Stimulated activated memory B cell treated with anti-CD40 and anti-IgM and Interleukin-4, amounts not matched to agents 10 μg/mL and 1 μg/mL and 100 μg/mL, for 72 hours (primary cell): ENCODE data around the gene DNM3.

ENCODE experiments used
- ATAC-seq: fragments of 150-1000 bp; cut with Tn5 transposase; 2 replicates; pipeline ENCODE4 v1.10.0; 2021
- H3K27ac Mint-ChIP-seq: one replicate; pipeline ENCODE4 v1.8.0; 2022; ENCODE audit warnings: mild to moderate bottlenecking, mixed read lengths
- H3K27me3 Mint-ChIP-seq: one replicate; pipeline ENCODE4 v1.8.0; 2022; ENCODE audit warnings: mixed read lengths
- H3K36me3 Mint-ChIP-seq: one replicate; pipeline ENCODE4 v1.8.0; 2022; ENCODE audit warnings: mixed read lengths
- H3K4me1 Mint-ChIP-seq: one replicate; pipeline ENCODE4 v1.8.0; 2022; ENCODE audit warnings: mixed read lengths
- H3K4me3 Mint-ChIP-seq: one replicate; pipeline ENCODE4 v1.8.0; 2022; ENCODE audit warnings: mild to moderate bottlenecking, moderate library complexity, mixed read lengths
- H3K9me3 Mint-ChIP-seq: one replicate; pipeline ENCODE4 v1.8.0; 2022; ENCODE audit warnings: mixed read lengths

The DNM3 gene

DNA sequence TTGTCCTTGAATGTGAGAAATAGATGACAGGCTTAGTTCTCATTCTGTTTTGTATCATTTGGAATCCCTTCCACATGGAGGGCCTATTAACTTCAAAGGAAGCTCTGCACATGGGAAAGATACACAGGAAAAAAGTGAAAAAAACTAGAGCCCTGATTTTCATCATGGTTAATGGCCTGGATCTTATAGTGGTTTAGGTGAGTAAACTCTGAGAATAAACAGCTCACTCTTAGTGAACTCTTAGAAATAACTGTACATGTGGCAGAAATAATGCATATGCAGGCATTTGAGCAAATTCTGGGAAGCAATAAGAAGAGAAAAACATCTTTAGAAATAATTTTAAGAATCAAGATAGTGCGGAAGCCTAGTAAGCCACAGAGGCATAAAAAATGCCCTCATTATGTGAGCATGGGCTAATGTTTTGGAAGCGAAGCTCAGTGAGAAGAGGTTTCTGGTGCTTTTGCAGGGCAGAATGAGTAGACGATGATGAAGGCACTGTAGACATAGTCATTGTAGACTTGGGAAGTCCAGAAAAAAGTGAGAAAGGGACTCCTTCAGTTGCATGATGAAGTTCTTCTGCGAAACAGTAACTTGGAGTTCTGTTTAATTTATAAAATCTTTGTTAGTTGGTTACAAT lies 279.9 kb downstream of the DNM3 start:
- Mint-ChIP-seq H3K4me3 (no peak overlapping the region), H3K4me1 (peaks cover 17% of the 10 kb centered on the region), H3K9me3 (peaks cover 6% of the 10 kb centered on the region), H3K27me3 (no peaks in the 10 kb centered on the region), H3K36me3 (peaks cover 14% of the 10 kb centered on the region), H3K27ac (peak overlapping the region; percentile 34)
- ATAC-seq, result no peak

- no peak overlapping the region for H3K4me3 Mint-ChIP-seq
- H3K27me3 Mint-ChIP-seq, result no peaks in the 10 kb centered on the region
- peaks cover 6% of the 10 kb centered on the region for H3K9me3 Mint-ChIP-seq
- H3K36me3 Mint-ChIP-seq, result peaks cover 11% of the 10 kb centered on the region
- peaks cover 15% of the 10 kb centered on the region for H3K4me1 Mint-ChIP-seq
- ATAC-seq, result no peak
- no peak overlapping the region for H3K27ac Mint-ChIP-seq
These were observed 281.1 kb downstream of the DNM3 start for GRCh38 chr1:172122381-172122780.

GRCh38 chr1:172125250-172125649 lies 284.0 kb downstream of the DNM3 start:
- no peaks in the 10 kb centered on the region for H3K4me1 Mint-ChIP-seq
- no peaks in the 10 kb centered on the region for H3K9me3 Mint-ChIP-seq
- no peaks in the 10 kb centered on the region for H3K36me3 Mint-ChIP-seq
- H3K4me3 Mint-ChIP-seq, result no peak overlapping the region
- no peaks in the 10 kb centered on the region for H3K27me3 Mint-ChIP-seq
- no peak for ATAC-seq
- H3K27ac Mint-ChIP-seq, result no peak overlapping the region

- no peaks in the 10 kb centered on the region for H3K4me1 Mint-ChIP-seq
- H3K27me3 Mint-ChIP-seq, result no peaks in the 10 kb centered on the region
- no peaks in the 10 kb centered on the region for H3K9me3 Mint-ChIP-seq
- H3K4me3 Mint-ChIP-seq, result no peak overlapping the region
- no peaks in the 10 kb centered on the region for H3K36me3 Mint-ChIP-seq
- no peak overlapping the region for H3K27ac Mint-ChIP-seq
- no peak for ATAC-seq
These were observed 284.6 kb downstream of the DNM3 start for GRCh38 chr1:172125812-172126430.

DNA sequence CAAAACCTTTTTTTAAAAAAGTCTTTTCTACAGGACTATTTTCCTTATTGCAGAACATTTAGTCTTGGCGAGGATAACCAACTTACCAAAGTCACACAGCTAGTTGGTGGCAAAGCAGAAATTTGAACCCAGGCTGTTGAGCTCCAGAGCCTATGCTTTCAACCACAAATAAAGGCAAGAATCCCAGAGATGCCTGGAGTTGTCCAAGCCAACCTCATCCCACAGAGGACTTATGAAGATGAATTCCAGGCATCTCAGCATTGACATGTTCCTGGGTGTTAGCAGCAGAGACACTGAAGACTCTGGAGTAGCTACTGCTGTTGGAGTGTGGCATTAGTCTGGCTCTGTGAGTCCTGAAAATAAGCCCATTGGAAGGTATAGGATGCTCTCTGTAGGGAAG lies 291.5 kb downstream of the DNM3 start:
- no peak for ATAC-seq
- Mint-ChIP-seq H3K4me3 (no peak overlapping the region), H3K27ac (no peak overlapping the region), H3K36me3 (no peaks in the 10 kb centered on the region), H3K4me1 (peaks cover 18% of the 10 kb centered on the region), H3K27me3 (no peaks in the 10 kb centered on the region), H3K9me3 (peaks cover 5% of the 10 kb centered on the region)

DNA sequence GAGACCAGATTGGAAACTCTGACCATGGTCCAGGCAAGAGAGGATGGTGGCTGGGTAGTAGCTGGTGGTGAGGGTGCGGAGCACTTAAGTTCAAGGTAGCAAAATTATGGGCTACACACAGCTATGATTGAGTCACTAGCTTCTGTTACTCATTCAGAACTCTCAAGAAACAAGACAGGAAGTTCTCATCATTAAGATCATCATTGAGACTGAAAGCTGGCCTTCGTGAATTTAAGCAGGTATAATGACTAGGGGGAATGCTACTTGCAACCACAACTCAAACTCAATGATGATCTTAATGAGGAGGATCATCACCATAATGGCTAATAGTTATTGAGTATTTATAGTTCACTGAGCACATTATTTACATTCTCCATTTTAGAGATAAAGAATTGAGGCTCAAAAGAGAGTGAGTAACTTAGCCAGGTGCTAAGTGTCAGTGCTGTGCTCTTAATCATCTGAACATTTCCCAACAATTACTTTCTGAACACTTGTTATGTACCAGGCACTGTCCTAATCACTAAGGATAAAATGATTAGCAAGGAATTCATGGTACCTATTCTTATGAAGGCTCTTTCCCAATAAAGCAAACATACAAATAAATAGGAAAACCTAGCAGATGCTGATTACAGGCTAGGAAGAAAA lies 292.9 kb downstream of the DNM3 start:
- no peaks in the 10 kb centered on the region for H3K36me3 Mint-ChIP-seq
- H3K9me3 Mint-ChIP-seq, result peaks cover 5% of the 10 kb centered on the region
- H3K27me3 Mint-ChIP-seq, result no peaks in the 10 kb centered on the region
- no peak overlapping the region for H3K4me3 Mint-ChIP-seq
- ATAC-seq, result no peak
- no peak overlapping the region for H3K27ac Mint-ChIP-seq
- peaks cover 18% of the 10 kb centered on the region for H3K4me1 Mint-ChIP-seq

GRCh38 chr1:172135076-172135672 lies 293.9 kb downstream of the DNM3 start:
- ATAC-seq, result peak; percentile 47
- H3K27ac Mint-ChIP-seq, result no peak overlapping the region
- no peaks in the 10 kb centered on the region for H3K36me3 Mint-ChIP-seq
- H3K4me1 Mint-ChIP-seq, result peaks cover 18% of the 10 kb centered on the region
- peaks cover 5% of the 10 kb centered on the region for H3K9me3 Mint-ChIP-seq
- no peaks in the 10 kb centered on the region for H3K27me3 Mint-ChIP-seq
- no peak overlapping the region for H3K4me3 Mint-ChIP-seq

- H3K9me3 Mint-ChIP-seq, result peaks cover 5% of the 10 kb centered on the region
- H3K27me3 Mint-ChIP-seq, result no peaks in the 10 kb centered on the region
- ATAC-seq, result no peak
- no peak overlapping the region for H3K4me3 Mint-ChIP-seq
- H3K27ac Mint-ChIP-seq, result no peak overlapping the region
- H3K36me3 Mint-ChIP-seq, result no peaks in the 10 kb centered on the region
- H3K4me1 Mint-ChIP-seq, result peaks cover 18% of the 10 kb centered on the region
These were observed 294.8 kb downstream of the DNM3 start for GRCh38 chr1:172135978-172136610.

DNA sequence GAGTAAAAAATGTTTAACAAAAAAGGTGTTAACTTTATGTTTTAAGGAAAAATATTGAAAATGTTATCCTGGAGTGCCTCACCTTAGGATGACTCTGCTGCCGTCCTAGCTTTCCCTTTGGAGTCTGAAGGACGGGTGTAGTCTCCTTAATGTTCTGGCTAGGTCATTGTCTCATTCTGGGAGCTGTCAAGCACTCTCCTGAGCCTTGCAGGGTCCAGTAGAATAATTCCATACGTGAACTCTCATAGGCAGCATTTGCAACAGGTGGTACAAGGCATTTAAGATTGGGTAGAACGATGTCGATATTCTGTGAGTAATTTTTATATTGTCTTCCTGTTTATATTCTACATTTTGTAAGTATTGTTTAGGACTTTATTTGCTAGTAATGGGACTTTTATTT lies 295.6 kb downstream of the DNM3 start:
- Mint-ChIP-seq H3K4me1 (peaks cover 18% of the 10 kb centered on the region), H3K27me3 (no peaks in the 10 kb centered on the region), H3K4me3 (no peak overlapping the region), H3K36me3 (no peaks in the 10 kb centered on the region), H3K27ac (no peak overlapping the region), H3K9me3 (peaks cover 5% of the 10 kb centered on the region)
- ATAC-seq, result no peak

DNA sequence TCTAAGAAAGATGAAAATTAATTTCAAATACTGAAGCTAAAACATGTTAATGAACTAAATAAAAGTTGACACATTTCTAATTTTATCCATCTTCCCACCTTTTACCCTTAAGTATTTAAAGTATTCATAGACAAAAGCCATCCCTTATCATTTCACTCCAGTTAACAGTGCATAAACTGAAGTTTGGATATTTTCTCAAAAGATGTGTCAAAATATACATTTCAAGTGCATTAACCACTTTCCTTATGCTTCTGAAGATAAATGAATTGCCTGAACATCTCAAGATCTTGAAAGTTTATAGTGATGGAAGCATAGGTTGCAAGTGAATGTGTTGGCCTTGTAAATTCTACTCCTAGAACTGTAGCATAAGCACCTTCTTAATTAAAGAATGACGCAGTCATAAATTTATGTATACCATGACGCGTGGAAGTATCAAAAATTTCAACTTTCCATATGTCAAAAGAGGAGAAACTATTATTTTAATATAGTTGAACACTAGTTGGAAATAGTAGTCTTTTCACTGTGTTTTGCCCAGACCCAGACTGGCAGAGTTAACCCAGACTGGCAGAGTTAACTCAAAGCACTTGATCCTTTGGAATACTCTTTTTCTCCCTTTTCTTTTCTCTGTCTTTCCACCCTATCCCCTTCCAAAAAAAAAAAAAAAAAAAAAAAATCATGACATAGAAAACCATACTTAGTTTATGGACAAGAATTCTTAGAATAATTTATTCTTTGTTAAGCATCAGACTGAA lies 296.6 kb downstream of the DNM3 start:
- Mint-ChIP-seq H3K27me3 (no peaks in the 10 kb centered on the region), H3K4me3 (no peak overlapping the region), H3K4me1 (peaks cover 18% of the 10 kb centered on the region), H3K9me3 (peaks cover 5% of the 10 kb centered on the region), H3K36me3 (no peaks in the 10 kb centered on the region), H3K27ac (no peak overlapping the region)
- no peak for ATAC-seq

GRCh38 chr1:172138634-172139033 lies 297.3 kb downstream of the DNM3 start:
- Mint-ChIP-seq H3K27me3 (no peaks in the 10 kb centered on the region), H3K4me3 (no peak overlapping the region), H3K27ac (no peak overlapping the region), H3K4me1 (peaks cover 13% of the 10 kb centered on the region), H3K9me3 (peaks cover 5% of the 10 kb centered on the region), H3K36me3 (no peaks in the 10 kb centered on the region)
- ATAC-seq, result no peak

- ATAC-seq, result no peak
- H3K36me3 Mint-ChIP-seq, result no peaks in the 10 kb centered on the region
These were observed 297.9 kb downstream of the DNM3 start for GRCh38 chr1:172139196-172139595.

GRCh38 chr1:172140072-172140471 lies 298.8 kb downstream of the DNM3 start:
- no peak overlapping the region for H3K4me3 Mint-ChIP-seq
- no peak for ATAC-seq
- no peaks in the 10 kb centered on the region for H3K36me3 Mint-ChIP-seq
- H3K27me3 Mint-ChIP-seq, result no peaks in the 10 kb centered on the region
- H3K4me1 Mint-ChIP-seq, result peaks cover 6% of the 10 kb centered on the region
- H3K27ac Mint-ChIP-seq, result no peak overlapping the region
- no peaks in the 10 kb centered on the region for H3K9me3 Mint-ChIP-seq

More at GRCh38 chr1:172139196-172139595, 297.9 kb downstream of the DNM3 start:
- H3K9me3 Mint-ChIP-seq, result peaks cover 5% of the 10 kb centered on the region
- H3K27me3 Mint-ChIP-seq, result no peaks in the 10 kb centered on the region
- H3K4me1 Mint-ChIP-seq, result peaks cover 7% of the 10 kb centered on the region
- H3K27ac Mint-ChIP-seq, result no peak overlapping the region
- H3K4me3 Mint-ChIP-seq, result no peak overlapping the region

DNA sequence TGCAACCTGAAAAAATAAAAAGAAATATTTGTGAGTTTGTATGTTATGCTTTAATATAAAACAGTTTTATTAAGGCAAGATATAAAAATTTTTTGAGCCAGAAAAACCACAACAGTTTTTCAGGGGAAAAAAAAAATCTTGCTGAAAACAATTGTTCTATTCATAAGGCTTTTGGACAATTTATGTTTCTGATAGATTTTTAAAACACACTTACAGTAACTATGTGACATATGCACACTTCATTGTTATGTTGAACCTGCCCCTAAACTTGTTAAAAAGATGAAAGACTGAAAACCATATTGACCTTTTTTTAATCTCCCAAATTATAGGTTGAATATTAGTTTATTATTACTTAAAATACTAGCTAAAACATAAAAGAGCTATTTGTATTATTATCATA lies 299.3 kb downstream of the DNM3 start:
- Mint-ChIP-seq H3K36me3 (no peaks in the 10 kb centered on the region), H3K27me3 (no peaks in the 10 kb centered on the region), H3K4me1 (peaks cover 10% of the 10 kb centered on the region), H3K4me3 (no peak overlapping the region), H3K27ac (no peak overlapping the region), H3K9me3 (no peaks in the 10 kb centered on the region)
- no peak for ATAC-seq
